ENCODE measurements around the gene RHO.

The RHO gene

GRCh38 chr3:129553719-129554118 lies 25.3 kb downstream of the RHO start:
- Histone ChIP-seq H3K4me3 (ENCODE audit: low read length, poor library complexity, severe bottlenecking) (no peak overlapping the region), H3F3A (ENCODE audit: low read depth) (no peaks in the 10 kb centered on the region), H2AFZ (ENCODE audit: low read length) (no peak overlapping the region), H3K9me2 (replicated peaks; ENCODE audit: low read depth, low read length) (no peaks in the 10 kb centered on the region), H3K9me3 (ENCODE audit: insufficient read depth, low read depth, low read length) (no peaks in the 10 kb centered on the region), H4K20me1 (ENCODE audit: insufficient read depth, low read length, poor library complexity, severe bottlenecking) (no peaks in the 10 kb centered on the region), H3K36me3 (ENCODE audit: insufficient read depth, low read length) (peaks cover 16% of the 10 kb centered on the region; the same call in 1 of the 2 replicates), H3K79me2 (ENCODE audit: insufficient read depth, low read length) (no peaks in the 10 kb centered on the region), H3K9ac (ENCODE audit: low read depth, low read length, poor library complexity, severe bottlenecking) (no peak overlapping the region), H3K4me2 (ENCODE audit: low read depth, low read length, poor library complexity, severe bottlenecking) (no peak overlapping the region), H3K27me3 (ENCODE audit: insufficient read depth, low read length, poor library complexity, severe bottlenecking) (no peaks in the 10 kb centered on the region), H3K4me1 (ENCODE audit: insufficient read depth, low read length, poor library complexity, severe bottlenecking) (peaks cover 7% of the 10 kb centered on the region)
- TF ChIP-seq CTCF (conservative IDR thresholded peaks at IDR 0.05; ENCODE audit: low read length): no peak
- TF ChIP-seq EZH2phosphoT487 (IDR thresholded peaks at IDR 0.05; ENCODE audit: borderline replicate concordance): no peak

DNA sequence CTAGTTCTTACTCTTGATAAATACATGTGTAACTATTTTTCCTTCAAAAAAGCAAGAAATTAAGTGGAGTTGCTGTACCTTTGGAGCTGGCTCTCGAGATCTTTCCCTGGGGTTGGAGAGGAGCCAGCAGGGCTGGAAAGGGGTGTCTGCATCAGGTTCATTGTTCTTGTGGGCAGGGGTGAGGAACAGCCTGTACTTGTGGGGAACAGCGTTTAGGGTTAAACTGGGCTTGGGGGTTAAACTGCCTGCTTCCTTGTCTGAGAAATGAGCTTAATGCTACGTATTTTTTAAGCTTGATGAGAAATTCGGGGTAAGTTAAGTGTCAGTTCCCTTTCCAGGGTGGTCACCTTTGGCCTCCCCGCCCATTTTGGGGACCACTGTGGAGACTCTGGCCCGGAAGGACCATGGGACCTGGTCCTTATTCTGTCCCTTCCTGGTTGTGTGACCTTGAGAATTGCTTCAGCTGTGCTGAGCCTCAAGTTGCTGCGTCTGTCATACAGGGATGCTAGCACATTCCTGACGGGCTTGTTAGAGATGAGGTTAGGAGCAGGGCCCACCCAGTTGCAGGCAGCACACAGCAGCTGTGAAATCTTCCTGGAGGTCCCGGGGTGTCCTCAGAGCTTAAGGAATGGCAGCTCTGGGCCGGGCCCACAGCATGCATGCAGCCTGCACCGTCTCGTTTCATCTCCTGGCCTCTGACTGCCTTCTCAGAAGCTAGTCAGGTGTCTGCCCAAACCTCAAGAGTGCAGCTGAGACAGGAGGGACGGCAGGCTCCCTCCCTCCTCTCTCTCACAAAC lies 26.1 kb downstream of the RHO start:
- Histone ChIP-seq H2AFZ (ENCODE audit: low read length) (no peak overlapping the region), H4K20me1 (ENCODE audit: insufficient read depth, low read length, poor library complexity, severe bottlenecking) (no peaks in the 10 kb centered on the region), H3F3A (ENCODE audit: low read depth) (no peaks in the 10 kb centered on the region), H3K9ac (ENCODE audit: low read depth, low read length, poor library complexity, severe bottlenecking) (no peak overlapping the region), H3K36me3 (ENCODE audit: insufficient read depth, low read length) (peaks cover 20% of the 10 kb centered on the region; the same call in 1 of the 2 replicates), H3K4me2 (ENCODE audit: low read depth, low read length, poor library complexity, severe bottlenecking) (no peak overlapping the region), H3K27me3 (ENCODE audit: insufficient read depth, low read length, poor library complexity, severe bottlenecking) (no peaks in the 10 kb centered on the region), H3K9me2 (replicated peaks; ENCODE audit: low read depth, low read length) (no peaks in the 10 kb centered on the region), H3K4me3 (ENCODE audit: low read length, poor library complexity, severe bottlenecking) (no peak overlapping the region), H3K9me3 (ENCODE audit: insufficient read depth, low read depth, low read length) (no peaks in the 10 kb centered on the region), H3K79me2 (ENCODE audit: insufficient read depth, low read length) (no peaks in the 10 kb centered on the region), H3K4me1 (ENCODE audit: insufficient read depth, low read length, poor library complexity, severe bottlenecking) (peaks cover 15% of the 10 kb centered on the region)
- TF ChIP-seq EZH2phosphoT487 (IDR thresholded peaks at IDR 0.05; ENCODE audit: borderline replicate concordance): no peak
- TF ChIP-seq CTCF (conservative IDR thresholded peaks at IDR 0.05; ENCODE audit: low read length): no peak

DNA sequence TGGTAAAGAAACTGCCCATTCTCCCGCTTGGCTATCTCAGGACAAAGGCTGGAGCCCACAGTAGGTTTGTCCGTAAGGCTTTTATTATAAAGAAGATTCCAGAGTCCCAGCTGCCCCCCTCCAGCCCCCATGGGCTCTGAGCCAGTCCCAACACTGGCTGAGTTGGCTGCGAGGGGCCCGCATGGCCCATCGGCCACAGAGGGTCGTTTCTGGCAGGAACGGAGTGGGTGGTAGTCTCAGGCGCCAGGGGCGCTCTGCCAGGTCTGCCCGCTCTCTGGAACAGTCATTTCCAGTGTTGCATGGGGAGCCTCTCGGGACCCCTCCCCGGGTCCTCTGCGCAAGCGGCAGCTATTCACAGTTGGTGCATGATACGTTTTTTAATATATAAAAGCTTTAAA lies 26.7 kb downstream of the RHO start:
- Histone ChIP-seq H3K9me2 (replicated peaks; ENCODE audit: low read depth, low read length) (no peaks in the 10 kb centered on the region), H3K79me2 (ENCODE audit: insufficient read depth, low read length) (no peaks in the 10 kb centered on the region), H3F3A (ENCODE audit: low read depth) (no peaks in the 10 kb centered on the region), H4K20me1 (ENCODE audit: insufficient read depth, low read length, poor library complexity, severe bottlenecking) (no peaks in the 10 kb centered on the region), H3K9me3 (ENCODE audit: insufficient read depth, low read depth, low read length) (no peaks in the 10 kb centered on the region), H3K4me1 (ENCODE audit: insufficient read depth, low read length, poor library complexity, severe bottlenecking) (peaks cover 15% of the 10 kb centered on the region), H3K4me3 (ENCODE audit: low read length, poor library complexity, severe bottlenecking) (no peak overlapping the region), H3K36me3 (ENCODE audit: insufficient read depth, low read length) (peaks cover 23% of the 10 kb centered on the region; the same call in 1 of the 2 replicates), H3K27me3 (ENCODE audit: insufficient read depth, low read length, poor library complexity, severe bottlenecking) (no peaks in the 10 kb centered on the region), H3K9ac (ENCODE audit: low read depth, low read length, poor library complexity, severe bottlenecking) (no peak overlapping the region), H3K4me2 (ENCODE audit: low read depth, low read length, poor library complexity, severe bottlenecking) (no peak overlapping the region), H2AFZ (ENCODE audit: low read length) (no peak overlapping the region)
- TF ChIP-seq EZH2phosphoT487 (IDR thresholded peaks at IDR 0.05; ENCODE audit: borderline replicate concordance) (no peak), CTCF (conservative IDR thresholded peaks at IDR 0.05; ENCODE audit: low read length) (no peak)
